Activated T-cell treated with anti-CD3 and anti-CD28 coated beads for 1 hour (primary cell): Measurements from ENCODE around the gene ACOD1.
A peak's percentile ranks its signal among the peaks of the same experiment; 100 is the strongest.

Experiments
- DNase-seq: peaks from one replicate; pipeline ENCODE4 v3.0.0-alpha.2; 2020; ENCODE audit warnings: low read depth

The ACOD1 gene

GRCh38 chr13:76991796-76992547 is 43.7 kb downstream of the ACOD1 start, which contains the start of gene CLN5:
Gene CLN5 (plus strand): TSS chr13:76992081. CDS start chr13:76992099, 18 bp downstream.
- DNase-seq = peak; percentile 89

GRCh38 chr13:76992548-76993001 is 44.3 kb downstream of the ACOD1 start:
- DNase-seq = peak; percentile 6

- no peak for DNase-seq
Observed at GRCh38 chr13:76993021-76993420, 44.7 kb downstream of the ACOD1 start.

- DNase-seq = no peak
Observed at GRCh38 chr13:76993473-76993872, 45.2 kb downstream of the ACOD1 start.

- no peak for DNase-seq
Observed at GRCh38 chr13:76994281-76994680, 46.0 kb downstream of the ACOD1 start.

- DNase-seq = no peak
Observed at GRCh38 chr13:77000475-77000874, 52.2 kb downstream of the ACOD1 start.

GRCh38 chr13:77001540-77001939 is 53.2 kb downstream of the ACOD1 start:
- no peak for DNase-seq

- DNase-seq = no peak
Observed at GRCh38 chr13:77001963-77002587, 53.8 kb downstream of the ACOD1 start.

- no peak for DNase-seq
Observed at GRCh38 chr13:77002590-77003190, 54.4 kb downstream of the ACOD1 start.
